HG02943 (cell line): ENCODE measurements around the gene OR10A5.
"Not testable (repeated sequence)": the region's sequence is repeated elsewhere in the genome, so short reads cannot be mapped to it uniquely, and the experiment has no call there.

ENCODE experiments used
- ATAC-seq: cut with Tn5 transposase; IDR thresholded peaks from one replicate; pipeline ENCODE4 v1.9.1; 2021; ENCODE audit warnings: mild to moderate bottlenecking, low read depth, moderate library complexity; ENCODE audit not compliant: unreplicated experiment

The OR10A5 gene

DNA sequence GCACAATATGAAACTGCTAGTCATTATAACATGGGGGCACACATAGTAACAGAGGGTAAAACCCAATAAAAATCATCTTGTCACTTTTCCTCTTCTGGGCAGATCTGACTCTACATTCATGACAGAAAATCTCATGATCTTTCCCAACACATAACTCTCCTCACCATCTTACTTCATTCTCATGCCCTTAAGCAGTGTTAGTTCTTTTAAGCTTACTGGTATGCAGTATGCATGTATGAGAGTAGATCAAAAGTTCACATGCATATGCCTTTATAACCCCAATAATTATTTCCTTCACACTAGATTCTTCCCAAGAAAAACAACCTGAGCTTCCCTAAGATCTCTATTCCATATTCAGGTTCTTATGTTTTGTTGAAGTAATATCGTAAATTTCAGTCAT is 25.8 kb downstream of the OR10A5 start:
- ATAC-seq = no peak

DNA sequence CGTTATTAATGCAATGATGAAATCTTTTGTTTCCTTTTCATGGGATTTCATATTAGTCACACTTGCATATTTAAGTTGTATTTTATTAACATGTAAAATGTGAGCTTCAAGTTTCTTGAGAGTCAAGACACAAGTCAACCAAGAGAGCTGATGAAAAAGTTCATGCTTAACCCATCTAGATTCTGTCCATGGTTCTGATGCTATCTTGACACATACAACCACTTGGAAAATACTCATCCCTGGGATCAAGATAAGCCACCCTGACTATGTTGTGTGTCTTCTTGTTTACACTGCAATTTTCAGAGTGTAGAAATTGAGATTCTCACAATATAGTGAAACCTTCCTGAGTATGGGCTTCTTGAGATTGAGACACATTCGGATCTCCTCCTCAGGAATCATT is 30.3 kb downstream of the OR10A5 start:
- no peak for ATAC-seq

DNA sequence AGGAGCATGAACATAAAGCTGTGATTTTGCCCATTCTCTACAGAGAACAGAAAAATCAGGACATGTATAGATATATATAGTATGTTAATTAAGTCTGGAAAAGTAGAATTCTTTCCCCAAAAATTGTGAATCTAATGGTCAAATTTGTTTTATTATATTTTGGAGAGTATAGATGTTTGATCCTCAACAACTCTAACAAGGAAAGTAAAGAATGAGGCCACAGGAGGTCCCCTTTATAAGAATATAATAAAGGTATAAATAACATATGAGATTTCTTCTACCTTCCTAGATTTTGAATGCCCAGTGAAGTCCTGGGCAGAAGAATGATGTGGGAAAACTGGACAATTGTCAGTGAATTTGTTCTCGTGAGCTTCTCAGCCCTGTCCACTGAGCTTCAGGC is 30.8 kb downstream of the OR10A5 start, which contains the start of gene OR10A4:
OR10A4 (plus strand) TSS at position 301 of the 400 bp plus-strand sequence; CDS start at position 324, 23 bp downstream.
- no peak for ATAC-seq

DNA sequence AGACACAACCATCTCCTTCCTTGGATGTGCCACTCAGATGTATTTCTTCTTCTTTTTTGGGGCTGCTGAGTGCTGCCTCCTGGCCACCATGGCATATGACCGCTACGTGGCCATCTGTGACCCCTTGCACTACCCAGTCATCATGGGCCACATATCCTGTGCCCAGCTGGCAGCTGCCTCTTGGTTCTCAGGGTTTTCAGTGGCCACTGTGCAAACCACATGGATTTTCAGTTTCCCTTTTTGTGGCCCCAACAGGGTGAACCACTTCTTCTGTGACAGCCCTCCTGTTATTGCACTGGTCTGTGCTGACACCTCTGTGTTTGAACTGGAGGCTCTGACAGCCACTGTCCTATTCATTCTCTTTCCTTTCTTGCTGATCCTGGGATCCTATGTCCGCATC is 31.4 kb downstream of the OR10A5 start:
- no peak for ATAC-seq

DNA sequence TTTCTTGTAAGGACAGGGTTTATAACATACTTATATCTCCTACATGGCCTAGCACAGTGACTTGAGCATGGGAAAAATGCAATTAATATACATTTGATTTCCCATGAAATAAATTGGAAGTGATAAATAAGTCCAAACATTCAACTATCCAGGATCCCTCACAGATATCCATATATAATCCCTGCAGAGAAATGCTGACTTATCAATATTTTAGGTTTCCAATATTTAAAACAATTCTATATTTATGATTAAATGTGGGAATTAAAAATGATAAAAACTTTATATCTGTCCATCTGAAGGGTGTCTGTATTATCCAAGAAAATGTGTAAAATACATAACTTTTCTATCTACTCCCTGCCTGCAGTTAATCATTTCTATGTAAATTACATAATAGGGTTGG is 37.3 kb downstream of the OR10A5 start:
- ATAC-seq = no peak

DNA sequence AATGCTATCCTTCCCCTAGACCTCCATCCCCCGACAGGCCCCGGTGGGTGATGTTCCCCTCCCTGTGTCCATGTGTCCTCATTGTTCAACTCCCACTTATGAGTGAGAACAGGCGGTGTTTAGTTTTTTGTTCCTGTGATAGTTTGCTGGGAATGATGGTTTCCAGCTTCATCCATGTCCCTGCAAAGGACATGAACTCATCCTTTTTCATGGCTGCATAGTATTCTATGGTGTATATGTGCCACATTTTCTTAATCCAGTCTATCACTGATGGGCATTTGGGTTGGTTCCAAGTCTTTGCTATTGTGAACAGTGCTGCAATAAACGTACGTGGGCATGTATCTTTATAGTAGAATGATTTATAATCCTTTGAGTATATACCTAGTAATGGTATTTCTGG is 42.2 kb downstream of the OR10A5 start:
- ATAC-seq = not testable (repeated sequence)

DNA sequence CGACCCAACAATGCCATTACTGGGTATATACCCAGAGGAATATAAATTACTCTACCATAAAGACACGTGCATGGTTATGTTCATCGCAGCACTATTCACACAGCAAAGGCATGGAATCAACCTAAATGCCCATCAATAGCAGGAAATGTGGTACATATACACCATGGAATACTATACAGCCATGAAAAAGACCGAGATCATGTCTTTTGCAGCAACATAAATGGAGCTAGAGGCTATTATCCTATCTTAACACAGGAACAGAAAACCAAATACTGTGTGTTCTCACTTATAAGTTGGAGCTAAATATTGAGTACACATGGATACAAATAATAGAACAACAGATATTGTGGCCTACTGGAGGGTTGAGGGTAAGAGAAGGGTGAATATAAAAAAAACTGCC is 43.3 kb downstream of the OR10A5 start:
- no peak for ATAC-seq

DNA sequence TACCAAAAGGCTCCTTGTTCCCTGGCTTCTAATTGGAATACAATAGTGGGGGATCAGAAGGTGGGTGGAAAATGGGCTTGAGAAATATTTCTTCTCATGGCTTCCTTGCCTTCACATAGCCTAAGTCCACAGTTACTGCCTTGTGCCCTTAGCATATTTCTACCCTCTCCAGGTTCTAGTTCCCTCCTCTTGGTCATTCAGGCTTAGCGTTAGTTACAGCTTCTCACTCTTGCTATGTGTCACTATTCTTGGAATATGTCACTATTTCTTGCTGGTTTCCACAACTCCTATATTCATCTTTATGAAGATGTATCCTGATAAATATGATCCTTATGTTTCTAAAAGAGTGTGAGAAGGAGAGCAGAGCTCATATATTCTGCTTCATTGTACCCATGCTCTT is 44.4 kb downstream of the OR10A5 start:
- no peak for ATAC-seq

DNA sequence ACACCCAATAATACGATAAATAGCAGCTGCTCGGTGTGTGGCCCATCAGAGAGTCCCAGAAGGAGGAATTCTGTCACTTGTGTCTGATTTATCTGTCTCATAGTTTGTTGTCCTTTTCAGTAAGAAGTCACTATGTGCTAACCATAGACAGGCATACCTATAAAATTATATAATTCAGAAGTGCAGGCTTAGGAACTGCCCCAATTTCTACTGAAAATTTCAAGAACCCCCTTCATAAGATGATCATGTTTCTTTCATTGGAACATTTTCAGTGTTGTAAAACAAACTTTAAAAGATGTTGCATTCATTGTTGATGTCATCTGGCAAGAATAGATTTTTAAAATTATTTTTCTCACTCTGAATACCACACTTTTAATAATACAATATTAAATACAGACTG is 46.9 kb downstream of the OR10A5 start, which contains the start of gene OR2D2:
OR2D2 (minus strand) TSS at position 101 of the 400 bp plus-strand sequence; CDS start at position 101, 0 bp downstream.
- ATAC-seq = no peak

DNA sequence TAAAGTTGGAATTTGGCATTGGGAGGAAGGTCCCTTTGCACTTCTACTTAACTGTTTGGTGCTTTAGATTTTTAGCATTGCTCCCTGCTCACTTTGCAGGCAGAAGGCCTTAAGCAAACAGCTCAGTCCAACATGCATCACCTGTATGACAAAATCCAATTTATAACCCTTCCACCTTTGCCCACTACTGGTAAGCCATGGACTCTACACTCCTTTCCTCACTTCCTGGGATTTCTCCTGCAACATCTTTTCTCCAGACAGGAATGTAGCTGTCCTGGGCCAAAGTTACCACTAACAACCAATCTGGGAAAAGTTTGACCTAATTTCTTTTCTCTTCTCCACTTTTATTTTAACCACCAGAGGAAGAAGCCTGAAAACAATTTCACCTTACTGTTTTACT is 48.6 kb downstream of the OR10A5 start:
- ATAC-seq = no peak

DNA sequence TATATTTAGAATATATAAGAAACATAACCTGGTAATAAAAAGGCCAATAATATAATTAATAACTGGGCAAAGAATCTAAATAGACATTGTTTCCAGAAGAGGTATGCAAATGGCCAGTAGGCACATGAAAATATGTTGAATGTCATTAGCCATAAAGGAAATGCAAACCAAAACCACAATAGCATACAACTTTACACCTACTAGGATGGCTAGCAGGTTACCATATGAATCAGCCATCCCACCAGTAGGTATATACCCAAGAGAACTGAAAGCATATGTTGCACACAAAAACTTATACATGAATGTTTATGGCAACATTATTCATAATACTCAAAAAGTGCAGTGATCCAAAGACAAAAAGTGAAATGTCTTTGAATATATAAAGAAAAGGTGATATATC is 49.5 kb downstream of the OR10A5 start:
- ATAC-seq = no peak
